Caco-2 (cell line): ENCODE results near the gene ZNF136. TPM values are rescaled to one million over a fixed set of nuclear protein-coding genes. Genes with fewer than 3 reads are reported as not detected.

Experiments used
- BruUV-seq: library from RNA; stranded (reverse); fragments of 400-500 nt; replicated peaks from 2 replicates; lab custom pipeline; 2021; lab: Mats Ljungman, UMichigan
- CTCF ChIA-PET: fragments of 300-600 bp; sonication (Branson Sonifier 250); formaldehyde crosslinking; loops from one replicate; lab custom pipeline; 2022; ENCODE audit warnings: antibody characterized with exemption; lab: Charles Lee
- POLR2A ChIA-PET: fragments of 300-600 bp; sonication (Branson Sonifier 250); formaldehyde crosslinking; loops from one replicate; lab custom pipeline; 2022; ENCODE audit warnings: antibody characterized with exemption; lab: Charles Lee
- DNase-seq, 2 experiments: peaks; one replicate each; pipeline versions ENCODE4 v3.0.0 to v3.0.0-alpha.2; 2020 to 2022
- H3K27me3 ChIP-seq: replicated peaks from 2 replicates; pipeline ENCODE4 v1.6.0; 2011; ENCODE audit warnings: low read length; ENCODE audit not compliant: control insufficient read depth, insufficient read depth
- H3K36me3 ChIP-seq: 2 replicates; pipeline ENCODE4 v1.5.1; 2011; ENCODE audit warnings: low read length; ENCODE audit not compliant: control insufficient read depth, insufficient read depth
- H3K4me1 ChIP-seq: fragments of 250-450 bp; sonication (Bioruptor Pico); 2 replicates; pipeline ENCODE4 v1.5.1; 2020; ENCODE audit warnings: mild to moderate bottlenecking
- H3K4me3 ChIP-seq: 2 replicates; pipeline ENCODE4 v1.5.1; 2011; ENCODE audit warnings: low read depth, mild to moderate bottlenecking, control low read depth, low read length
- H3K9me3 ChIP-seq: fragments of 250-450 bp; sonication (Bioruptor Pico); 2 replicates; pipeline ENCODE4 v1.5.1; 2020; ENCODE audit warnings: mild to moderate bottlenecking, moderate library complexity
- H3K27ac Mint-ChIP-seq: one replicate; pipeline ENCODE4 v1.8.0; 2022; ENCODE audit warnings: mixed read lengths; ENCODE audit not compliant: unreplicated experiment
- H3K27me3 Mint-ChIP-seq: one replicate; pipeline ENCODE4 v1.8.0; 2022; ENCODE audit warnings: mixed read lengths; ENCODE audit not compliant: insufficient read depth, unreplicated experiment
- H3K36me3 Mint-ChIP-seq: one replicate; pipeline ENCODE4 v1.8.0; 2022; ENCODE audit warnings: mild to moderate bottlenecking, mixed read lengths; ENCODE audit not compliant: insufficient read depth, unreplicated experiment
- H3K4me1 Mint-ChIP-seq: one replicate; pipeline ENCODE4 v1.8.0; 2022; ENCODE audit warnings: low read depth, mixed read lengths; ENCODE audit not compliant: unreplicated experiment
- H3K4me3 Mint-ChIP-seq: one replicate; pipeline ENCODE4 v1.8.0; 2022; ENCODE audit warnings: mild to moderate bottlenecking, moderate library complexity, mixed read lengths; ENCODE audit not compliant: unreplicated experiment
- H3K9me3 Mint-ChIP-seq: one replicate; pipeline ENCODE4 v1.8.0; 2022; ENCODE audit warnings: mixed read lengths; ENCODE audit not compliant: unreplicated experiment
- intact Hi-C: fragments of 100-400 bp; cut with micrococcal nuclease; formaldehyde crosslinking; loops from one replicate; pipeline ENCODE4 v1.10.0; 2022; ENCODE audit not compliant: unreplicated experiment
- total RNA-seq: library from RNA; stranded (reverse); gene quantifications from 2 replicates; pipeline ENCODE4 v1.2.3, GENCODE V29; 2022
- TF ChIP-seq, protein P1 (sequence below), 2 experiments: fragments of 200-600 bp in 1 of 2; IDR thresholded peaks; 1 replicate in 1 of 2; 2 replicates in 1 of 2; pipeline versions ENCODE4 v1.5.1 to v1.8.0; 2011 to 2022; ENCODE audit warnings: antibody characterized with exemption in 1 of 2, control low read depth in 1 of 2, inconsistent platforms in 1 of 2, low read depth in 1 of 2, low read length in 1 of 2, mild to moderate bottlenecking in 1 of 2, moderate library complexity in 1 of 2; ENCODE audit not compliant: insufficient read depth in 1 of 2, severe bottlenecking in 1 of 2, unreplicated experiment in 1 of 2

The ZNF136 gene
- total RNA-seq, 1 experiment from 2014 or later = 3.6 TPM

- BruUV-seq = no TSS peak
Measured at GRCh38 chr19:12140545-12141404, 22.1 kb upstream of the ZNF136 start.

DNA sequence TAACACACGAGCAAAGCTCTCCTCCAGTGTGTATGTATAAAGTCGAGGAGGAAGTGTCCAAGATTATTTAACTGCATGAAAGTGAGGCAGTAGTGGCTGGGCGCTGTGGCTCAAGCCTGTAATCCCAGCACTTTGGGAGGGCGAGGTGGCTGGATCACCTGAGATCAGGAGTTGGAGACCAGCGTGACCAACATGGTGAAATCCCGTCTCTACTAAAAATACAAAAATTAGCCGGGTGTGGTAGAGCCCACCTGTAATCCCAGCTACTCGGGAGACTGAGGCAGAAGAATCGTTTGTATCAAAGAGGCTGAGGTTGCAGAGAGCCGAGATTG is 21.5 kb upstream of the ZNF136 start:
- H3K27me3 ChIP-seq = no peaks in the 10 kb centered on the region
- Mint-ChIP-seq H3K4me3 (peak overlapping the region; percentile 88), H3K36me3 (peaks cover 35% of the 10 kb centered on the region), H3K27ac (peak overlapping the region; percentile 63), H3K9me3 (peaks cover 9% of the 10 kb centered on the region), H3K4me1 (peaks cover 16% of the 10 kb centered on the region), H3K27me3 (no peaks in the 10 kb centered on the region)
- H3K4me3 ChIP-seq = no peak overlapping the region
- intact Hi-C loops = loop anchor here (1.0 to 5.0 kb wide), 4 partner anchors 153 to 444 kb away; partner anchors contain the start of gene ZNF440
- no peak for DNase-seq
- POLR2A ChIA-PET = no interaction called here
- peaks cover 3% of the 10 kb centered on the region for H3K36me3 ChIP-seq
- TF ChIP-seq, protein P1, sequence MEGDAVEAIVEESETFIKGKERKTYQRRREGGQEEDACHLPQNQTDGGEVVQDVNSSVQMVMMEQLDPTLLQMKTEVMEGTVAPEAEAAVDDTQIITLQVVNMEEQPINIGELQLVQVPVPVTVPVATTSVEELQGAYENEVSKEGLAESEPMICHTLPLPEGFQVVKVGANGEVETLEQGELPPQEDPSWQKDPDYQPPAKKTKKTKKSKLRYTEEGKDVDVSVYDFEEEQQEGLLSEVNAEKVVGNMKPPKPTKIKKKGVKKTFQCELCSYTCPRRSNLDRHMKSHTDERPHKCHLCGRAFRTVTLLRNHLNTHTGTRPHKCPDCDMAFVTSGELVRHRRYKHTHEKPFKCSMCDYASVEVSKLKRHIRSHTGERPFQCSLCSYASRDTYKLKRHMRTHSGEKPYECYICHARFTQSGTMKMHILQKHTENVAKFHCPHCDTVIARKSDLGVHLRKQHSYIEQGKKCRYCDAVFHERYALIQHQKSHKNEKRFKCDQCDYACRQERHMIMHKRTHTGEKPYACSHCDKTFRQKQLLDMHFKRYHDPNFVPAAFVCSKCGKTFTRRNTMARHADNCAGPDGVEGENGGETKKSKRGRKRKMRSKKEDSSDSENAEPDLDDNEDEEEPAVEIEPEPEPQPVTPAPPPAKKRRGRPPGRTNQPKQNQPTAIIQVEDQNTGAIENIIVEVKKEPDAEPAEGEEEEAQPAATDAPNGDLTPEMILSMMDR (IDR thresholded peaks at IDR 0.05; ENCODE audit: insufficient read depth in 1 of 2, low read depth in 1 of 2, low read length in 1 of 2, severe bottlenecking in 1 of 2, unreplicated experiment in 1 of 2) = no peak
- no peaks in the 10 kb centered on the region; the same call in 1 of the 2 replicates for H3K9me3 ChIP-seq
- no TSS peak for BruUV-seq
- H3K4me1 ChIP-seq = 0 out of 2 replicates have a peak, but pooled peaks cover 5% of the 10 kb centered on the region
- CTCF ChIA-PET = interaction anchor here (0.6 to 2.5 kb wide), 5 partner anchors 50 to 343 kb away, joined by 3 to 37 read pairs (median 9); partner anchors contain the start of genes ZNF491 and ZNF878

More at GRCh38 chr19:12140545-12141404, 22.1 kb upstream of the ZNF136 start:
- Mint-ChIP-seq H3K27ac (peak overlapping the region; percentile 90), H3K9me3 (peaks cover 9% of the 10 kb centered on the region), H3K36me3 (peaks cover 38% of the 10 kb centered on the region), H3K4me1 (peaks cover 16% of the 10 kb centered on the region), H3K4me3 (peak overlapping the region; percentile 88), H3K27me3 (no peaks in the 10 kb centered on the region)
- TF ChIP-seq, protein P1 (IDR thresholded peaks at IDR 0.05; ENCODE audit: insufficient read depth in 1 of 2, low read depth in 1 of 2, low read length in 1 of 2, severe bottlenecking in 1 of 2, unreplicated experiment in 1 of 2) = peak; percentile 88 to 90
- CTCF ChIA-PET = interaction anchor here (0.6 to 2.5 kb wide), 13 partner anchors 9 to 582 kb away, joined by 3 to 37 read pairs (median 5); partner anchors contain the start of genes ELOF1, ZNF442, ZNF491 and ZNF564
- POLR2A ChIA-PET = interaction anchor here (0.6 to 1.0 kb wide), 5 partner anchors 22 to 470 kb away, joined by 3 to 5 read pairs (median 3); partner anchors contain the start of genes ZNF136, ZNF442, ZNF490 and ZNF563
- Histone ChIP-seq H3K4me1 (0 out of 2 replicates have a peak, but pooled peaks cover 5% of the 10 kb centered on the region), H3K36me3 (peaks cover 3% of the 10 kb centered on the region), H3K27me3 (no peaks in the 10 kb centered on the region), H3K9me3 (peaks cover 4% of the 10 kb centered on the region; the same call in 1 of the 2 replicates), H3K4me3 (peak overlapping the region; percentile 89)
- peak; percentile 86 to 87 for DNase-seq
- intact Hi-C loops = loop anchor here (1.0 to 5.0 kb wide), 6 partner anchors 81 to 443 kb away; partner anchors contain the start of gene ZNF440

DNA sequence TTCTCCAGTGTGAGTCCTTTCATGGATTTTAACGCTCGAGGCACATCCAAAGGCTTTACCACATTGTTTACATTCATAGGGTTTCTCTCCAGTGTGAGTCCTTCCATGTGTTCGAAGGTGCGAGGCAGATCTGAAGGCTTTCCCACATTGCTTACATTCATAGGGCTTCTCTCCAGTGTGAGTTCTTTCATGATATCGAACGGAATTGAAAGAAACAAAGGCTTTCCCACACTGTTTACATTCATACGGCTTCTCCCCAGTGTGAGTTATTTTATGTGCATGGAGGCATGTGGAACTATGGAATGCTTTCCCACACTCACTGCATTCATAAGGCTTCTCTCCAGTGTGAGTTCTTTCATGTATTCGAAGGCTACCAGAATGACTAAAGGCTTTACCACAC is 17.5 kb upstream of the ZNF136 start:
- no TSS peak for BruUV-seq
- Histone ChIP-seq H3K36me3 (no peaks in the 10 kb centered on the region), H3K9me3 (no peaks in the 10 kb centered on the region), H3K4me1 (no peaks in the 10 kb centered on the region), H3K27me3 (no peaks in the 10 kb centered on the region), H3K4me3 (no peak overlapping the region)
- TF ChIP-seq, protein P1 (IDR thresholded peaks at IDR 0.05; ENCODE audit: insufficient read depth in 1 of 2, low read depth in 1 of 2, low read length in 1 of 2, severe bottlenecking in 1 of 2, unreplicated experiment in 1 of 2) = no peak
- no peak overlapping the region for H3K27ac Mint-ChIP-seq
- peaks cover 8% of the 10 kb centered on the region for H3K4me1 Mint-ChIP-seq
- intact Hi-C loops = no loop called here
- H3K9me3 Mint-ChIP-seq = peaks cover 19% of the 10 kb centered on the region
- H3K36me3 Mint-ChIP-seq = peaks cover 7% of the 10 kb centered on the region
- ChIA-PET POLR2A (no interaction called here), CTCF (interaction anchor here (1.1 kb wide), 1 partner anchor 86 kb away, joined by 4 read pairs; no protein-coding TSS in a partner anchor)
- no peaks in the 10 kb centered on the region for H3K27me3 Mint-ChIP-seq
- no peak for DNase-seq
- H3K4me3 Mint-ChIP-seq = no peak overlapping the region
